ENCODE data around the gene PTPN3. TPM values are rescaled to one million over a fixed set of nuclear protein-coding genes. Genes with fewer than 3 reads are reported as not detected.
"Not testable (repeated sequence)": the region's sequence is repeated elsewhere in the genome, so short reads cannot be mapped to it uniquely, and the experiment has no call there.

Gene PTPN3
- total RNA-seq, 2 donors from 2014 or later = 2.7 to 4.6 TPM

GRCh38 chr9:109535365-109535764, 37.3 kb upstream of the PTPN3 start:
- Mint-ChIP-seq H3K27ac (no peak overlapping the region), H3K27me3 (ENCODE audit: insufficient read depth) (peaks cover 8% of the 10 kb centered on the region), H3K4me1 (no peaks in the 10 kb centered on the region), H3K36me3 (ENCODE audit: low read depth) (no peaks in the 10 kb centered on the region), H3K9me3 (peaks cover 7% of the 10 kb centered on the region), H3K4me3 (no peak overlapping the region)
- H3K27me3 ChIP-seq (ENCODE audit: control insufficient read depth, insufficient read depth, low read length, poor library complexity, severe bottlenecking) = peaks cover 23% of the 10 kb centered on the region
- 87 to 95% methylated on average over 6 of the region's 6 CpGs for WGBS, 2 experiments (ENCODE audit: insufficient coverage in 1 of 2, insufficient read length in 1 of 2)
- no peaks in the 10 kb centered on the region for H3K36me3 ChIP-seq (ENCODE audit: control insufficient read depth, insufficient read depth, low read length)
- DNase-seq = no peak
- no peaks in the 10 kb centered on the region for H3K9me3 ChIP-seq (ENCODE audit: control insufficient read depth, low read length)
- H3K27ac ChIP-seq (ENCODE audit: low read depth, low read length) = no peak overlapping the region
- no peak overlapping the region for H3K9ac ChIP-seq (ENCODE audit: extremely low read depth, low read length, poor library complexity, severe bottlenecking)
- H3K4me1 ChIP-seq (ENCODE audit: control insufficient read depth, insufficient read depth, low read length) = no peaks in the 10 kb centered on the region
- no peak overlapping the region for H3K4me3 ChIP-seq (ENCODE audit: low read length)
- TF ChIP-seq, protein P1, sequence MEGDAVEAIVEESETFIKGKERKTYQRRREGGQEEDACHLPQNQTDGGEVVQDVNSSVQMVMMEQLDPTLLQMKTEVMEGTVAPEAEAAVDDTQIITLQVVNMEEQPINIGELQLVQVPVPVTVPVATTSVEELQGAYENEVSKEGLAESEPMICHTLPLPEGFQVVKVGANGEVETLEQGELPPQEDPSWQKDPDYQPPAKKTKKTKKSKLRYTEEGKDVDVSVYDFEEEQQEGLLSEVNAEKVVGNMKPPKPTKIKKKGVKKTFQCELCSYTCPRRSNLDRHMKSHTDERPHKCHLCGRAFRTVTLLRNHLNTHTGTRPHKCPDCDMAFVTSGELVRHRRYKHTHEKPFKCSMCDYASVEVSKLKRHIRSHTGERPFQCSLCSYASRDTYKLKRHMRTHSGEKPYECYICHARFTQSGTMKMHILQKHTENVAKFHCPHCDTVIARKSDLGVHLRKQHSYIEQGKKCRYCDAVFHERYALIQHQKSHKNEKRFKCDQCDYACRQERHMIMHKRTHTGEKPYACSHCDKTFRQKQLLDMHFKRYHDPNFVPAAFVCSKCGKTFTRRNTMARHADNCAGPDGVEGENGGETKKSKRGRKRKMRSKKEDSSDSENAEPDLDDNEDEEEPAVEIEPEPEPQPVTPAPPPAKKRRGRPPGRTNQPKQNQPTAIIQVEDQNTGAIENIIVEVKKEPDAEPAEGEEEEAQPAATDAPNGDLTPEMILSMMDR (conservative IDR thresholded peaks at IDR 0.05) = no peak

- Histone ChIP-seq H3K9ac (ENCODE audit: extremely low read depth, low read length, poor library complexity, severe bottlenecking) (no peak overlapping the region), H3K4me1 (ENCODE audit: control insufficient read depth, insufficient read depth, low read length) (no peaks in the 10 kb centered on the region), H3K9me3 (ENCODE audit: control insufficient read depth, low read length) (no peaks in the 10 kb centered on the region), H3K27ac (ENCODE audit: low read depth, low read length) (no peak overlapping the region), H3K27me3 (ENCODE audit: control insufficient read depth, insufficient read depth, low read length, poor library complexity, severe bottlenecking) (peaks cover 23% of the 10 kb centered on the region), H3K36me3 (ENCODE audit: control insufficient read depth, insufficient read depth, low read length) (no peaks in the 10 kb centered on the region), H3K4me3 (ENCODE audit: low read length) (no peak overlapping the region)
- no peak for DNase-seq
- no peak overlapping the region for H3K4me3 Mint-ChIP-seq
- no peaks in the 10 kb centered on the region for H3K4me1 Mint-ChIP-seq
- H3K27ac Mint-ChIP-seq = no peak overlapping the region
- H3K36me3 Mint-ChIP-seq (ENCODE audit: low read depth) = no peaks in the 10 kb centered on the region
- peaks cover 7% of the 10 kb centered on the region for H3K9me3 Mint-ChIP-seq
- WGBS, 2 experiments (ENCODE audit: insufficient coverage in 1 of 2, insufficient read length in 1 of 2) = 96 to 98% methylated on average over 16 to 36 of the region's 36 CpGs
- TF ChIP-seq, protein P1 (conservative IDR thresholded peaks at IDR 0.05) = no peak
- peaks cover 5% of the 10 kb centered on the region for H3K27me3 Mint-ChIP-seq (ENCODE audit: insufficient read depth)
These were observed 36.0 kb upstream of the PTPN3 start for GRCh38 chr9:109534151-109534550.

DNA sequence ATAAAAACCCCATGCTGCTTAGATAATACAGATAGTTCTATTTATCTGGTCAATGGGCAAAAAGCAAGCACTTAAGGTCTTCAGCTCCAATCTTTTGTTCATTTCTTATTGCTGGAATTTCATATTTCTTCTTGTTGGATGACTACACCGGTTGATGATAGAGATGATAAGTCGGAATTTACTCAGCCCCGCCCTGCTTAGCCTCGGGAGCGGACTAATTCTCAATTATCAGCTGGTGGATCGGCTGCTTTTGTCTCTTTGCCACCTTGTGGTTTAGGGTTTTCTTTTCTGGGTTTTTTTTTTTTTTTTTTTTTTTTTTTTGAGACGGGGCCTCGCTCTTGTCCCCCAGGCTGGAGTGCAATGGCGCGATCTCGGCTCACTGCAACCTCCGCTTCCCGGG, 34.5 kb upstream of the PTPN3 start:
- H3K36me3 ChIP-seq (ENCODE audit: control insufficient read depth, insufficient read depth, low read length); H3K27me3 Mint-ChIP-seq (ENCODE audit: insufficient read depth); H3K9me3 Mint-ChIP-seq; DNase-seq; H3K9me3 ChIP-seq (ENCODE audit: control insufficient read depth, low read length); H3K4me1 ChIP-seq (ENCODE audit: control insufficient read depth, insufficient read depth, low read length); H3K4me3 ChIP-seq (ENCODE audit: low read length); H3K4me3 Mint-ChIP-seq; H3K27ac ChIP-seq (ENCODE audit: low read depth, low read length); H3K36me3 Mint-ChIP-seq (ENCODE audit: low read depth); H3K27ac Mint-ChIP-seq; H3K9ac ChIP-seq (ENCODE audit: extremely low read depth, low read length, poor library complexity, severe bottlenecking); H3K4me1 Mint-ChIP-seq: not testable (repeated sequence)
- 92 to 100% methylated on average over 2 to 13 of the region's 13 CpGs for WGBS, 2 experiments (ENCODE audit: insufficient coverage in 1 of 2, insufficient read length in 1 of 2)
- H3K27me3 ChIP-seq (ENCODE audit: control insufficient read depth, insufficient read depth, low read length, poor library complexity, severe bottlenecking) = peaks cover 16% of the 10 kb centered on the region

GRCh38 chr9:109522106-109522505, 24.0 kb upstream of the PTPN3 start:
- Mint-ChIP-seq H3K4me3 (no peak overlapping the region), H3K27ac (no peak overlapping the region), H3K27me3 (ENCODE audit: insufficient read depth) (no peaks in the 10 kb centered on the region), H3K36me3 (ENCODE audit: low read depth) (no peaks in the 10 kb centered on the region), H3K9me3 (no peaks in the 10 kb centered on the region), H3K4me1 (peaks cover 5% of the 10 kb centered on the region)
- Histone ChIP-seq H3K4me1 (ENCODE audit: control insufficient read depth, insufficient read depth, low read length) (no peaks in the 10 kb centered on the region), H3K9me3 (ENCODE audit: control insufficient read depth, low read length) (no peaks in the 10 kb centered on the region), H3K36me3 (ENCODE audit: control insufficient read depth, insufficient read depth, low read length) (no peaks in the 10 kb centered on the region), H3K4me3 (ENCODE audit: low read length) (no peak overlapping the region), H3K27ac (ENCODE audit: low read depth, low read length) (no peak overlapping the region), H3K27me3 (ENCODE audit: control insufficient read depth, insufficient read depth, low read length, poor library complexity, severe bottlenecking) (no peaks in the 10 kb centered on the region), H3K9ac (ENCODE audit: extremely low read depth, low read length, poor library complexity, severe bottlenecking) (no peak overlapping the region)
- no peak for DNase-seq
- TF ChIP-seq, protein P1 (conservative IDR thresholded peaks at IDR 0.05) = no peak
- WGBS, 2 experiments (ENCODE audit: insufficient coverage in 1 of 2, insufficient read length in 1 of 2) = 88 to 100% methylated on average over 3 to 5 of the region's 6 CpGs

Measured in endodermal cell (in vitro differentiated cells).